H9 (cell line): ENCODE results near the gene MPG. TPM values are rescaled to one million over a fixed set of nuclear protein-coding genes. Genes with fewer than 3 reads are reported as not detected.

Experiments used
- DNase-seq: peaks from one replicate; pipeline ENCODE4 v3.0.0-alpha.2; 2017
- H2AFZ ChIP-seq: one replicate; pipeline ENCODE4 v1.6.1; 2013; ENCODE audit warnings: mild to moderate bottlenecking, low read length, control low read depth, moderate library complexity
- H2AK5ac ChIP-seq: 2 replicates; pipeline ENCODE4 v1.6.1; 2013; ENCODE audit warnings: low read length, control low read depth, mixed read lengths; ENCODE audit not compliant: insufficient read length
- H2BK120ac ChIP-seq: one replicate; pipeline ENCODE4 v1.6.1; 2013; ENCODE audit warnings: low read depth, mild to moderate bottlenecking, low read length, control low read depth, inconsistent platforms; ENCODE audit not compliant: poor library complexity, severe bottlenecking
- H2BK12ac ChIP-seq: 2 replicates; pipeline ENCODE4 v1.6.1; 2013; ENCODE audit warnings: low read length, control low read depth, mixed read lengths, low read depth; ENCODE audit not compliant: insufficient read length
- H2BK15ac ChIP-seq: 2 replicates; pipeline ENCODE4 v1.6.1; 2013; ENCODE audit warnings: low read depth, low read length, control low read depth
- H2BK20ac ChIP-seq: one replicate; pipeline ENCODE4 v1.6.1; 2013; ENCODE audit warnings: low read depth, mild to moderate bottlenecking, low read length, control low read depth, inconsistent platforms; ENCODE audit not compliant: poor library complexity, severe bottlenecking
- H2BK5ac ChIP-seq: 2 replicates; pipeline ENCODE4 v1.6.1; 2013; ENCODE audit warnings: low read length, control low read depth, mixed read lengths; ENCODE audit not compliant: insufficient read length
- H3K14ac ChIP-seq: 2 replicates; pipeline ENCODE4 v1.6.1; 2013; ENCODE audit warnings: low read length, control low read depth; ENCODE audit not compliant: insufficient read depth
- H3K18ac ChIP-seq: 2 replicates; pipeline ENCODE4 v1.6.1; 2013; ENCODE audit warnings: low read depth, mild to moderate bottlenecking, mixed read lengths, low read length, control low read depth; ENCODE audit not compliant: insufficient read length
- H3K23ac ChIP-seq: 2 replicates; pipeline ENCODE4 v1.6.1; 2013; ENCODE audit warnings: low read length, control low read depth, mixed read lengths, low read depth; ENCODE audit not compliant: insufficient read length
- H3K23me2 ChIP-seq: 2 replicates; pipeline ENCODE4 v1.6.1; 2013; ENCODE audit warnings: low read depth, mild to moderate bottlenecking, mixed read lengths, low read length, control low read depth; ENCODE audit not compliant: insufficient read length, poor library complexity, severe bottlenecking
- H3K27ac ChIP-seq: 2 replicates; pipeline ENCODE4 v1.5.1; 2013; ENCODE audit warnings: low read length, control low read depth, mixed read lengths, low read depth; ENCODE audit not compliant: insufficient read length
- H3K27me3 ChIP-seq: 2 replicates; pipeline ENCODE4 v1.6.1; 2013; ENCODE audit warnings: low read length, control low read depth, inconsistent platforms; ENCODE audit not compliant: insufficient read depth
- H3K4ac ChIP-seq: 2 replicates; pipeline ENCODE4 v1.6.1; 2013; ENCODE audit warnings: low read depth, mild to moderate bottlenecking, control low read depth, inconsistent platforms, low read length, moderate library complexity
- H3K4me1 ChIP-seq: 2 replicates; pipeline ENCODE4 v1.6.1; 2013; ENCODE audit warnings: low read length, control low read depth, inconsistent platforms; ENCODE audit not compliant: insufficient read depth
- H3K4me2 ChIP-seq: 2 replicates; pipeline ENCODE4 v1.6.1; 2013; ENCODE audit warnings: low read length, control low read depth, mixed read lengths; ENCODE audit not compliant: insufficient read length, insufficient read depth
- H3K56ac ChIP-seq: 2 replicates; pipeline ENCODE4 v1.6.1; 2013; ENCODE audit warnings: low read depth, mild to moderate bottlenecking, mixed read lengths, low read length, control low read depth; ENCODE audit not compliant: insufficient read length
- H3K79me1 ChIP-seq: 2 replicates; pipeline ENCODE4 v1.6.1; 2013; ENCODE audit warnings: low read depth, mild to moderate bottlenecking, moderate library complexity, low read length, control low read depth, inconsistent platforms; ENCODE audit not compliant: insufficient read depth, poor library complexity, severe bottlenecking
- H3K79me2 ChIP-seq: 2 replicates; pipeline ENCODE4 v1.6.1; 2013; ENCODE audit warnings: low read length, control low read depth, inconsistent platforms; ENCODE audit not compliant: insufficient read depth
- H3K9ac ChIP-seq: 2 replicates; pipeline ENCODE4 v1.6.1; 2013; ENCODE audit warnings: low read length, control low read depth, mixed read lengths; ENCODE audit not compliant: insufficient read length; ENCODE audit errors: extremely low read depth
- H3K9me3 ChIP-seq: one replicate; pipeline ENCODE4 v1.6.1; 2013; ENCODE audit warnings: low read depth, low read length, inconsistent platforms; ENCODE audit not compliant: control insufficient read depth
- H3T11ph ChIP-seq: one replicate; pipeline ENCODE4 v1.6.1; 2013; ENCODE audit warnings: mild to moderate bottlenecking, low read length, control low read depth, inconsistent platforms
- H4K20me1 ChIP-seq: one replicate; pipeline ENCODE4 v1.6.1; 2013; ENCODE audit not compliant: control insufficient read depth, insufficient read length, insufficient read depth
- H4K5ac ChIP-seq: 2 replicates; pipeline ENCODE4 v1.6.1; 2013; ENCODE audit warnings: low read depth, mild to moderate bottlenecking, mixed read lengths, low read length, control low read depth; ENCODE audit not compliant: insufficient read length
- H4K8ac ChIP-seq: replicated peaks from 2 replicates; pipeline ENCODE4 v1.6.1; 2013; ENCODE audit warnings: low read length, control low read depth, mixed read lengths, low read depth; ENCODE audit not compliant: insufficient read length
- H4K91ac ChIP-seq: 2 replicates; pipeline ENCODE4 v1.6.1; 2013; ENCODE audit warnings: low read depth, mild to moderate bottlenecking, moderate library complexity, mixed read lengths, low read length, control low read depth; ENCODE audit not compliant: insufficient read length
- H3K27ac Mint-ChIP-seq, 3 experiments: 2 replicates in 2 of 3; 3 replicates in 1 of 3; pipeline ENCODE4 v1.8.0; 2020 to 2021; ENCODE audit warnings: mixed read lengths in 3 of 3, mild to moderate bottlenecking in 1 of 3, moderate library complexity in 1 of 3
- H3K27me3 Mint-ChIP-seq: 2 replicates; pipeline ENCODE4 v1.8.0; 2021; ENCODE audit warnings: low read depth, mild to moderate bottlenecking, moderate library complexity, mixed read lengths
- H3K36me3 Mint-ChIP-seq, 3 experiments: 2 replicates in 2 of 3; 3 replicates in 1 of 3; pipeline ENCODE4 v1.8.0; 2020 to 2021; ENCODE audit warnings: low read depth in 3 of 3, mixed read lengths in 3 of 3; ENCODE audit not compliant: insufficient read depth in 1 of 3
- H3K4me1 Mint-ChIP-seq, 2 experiments: 2 replicates each; pipeline ENCODE4 v1.8.0; 2020; ENCODE audit warnings: mixed read lengths in 2 of 2
- H3K4me3 Mint-ChIP-seq, 2 experiments: 2 replicates in 1 of 2; 3 replicates in 1 of 2; pipeline ENCODE4 v1.8.0; 2020 to 2021; ENCODE audit warnings: mild to moderate bottlenecking in 2 of 2, mixed read lengths in 2 of 2, moderate library complexity in 1 of 2
- H3K9me3 Mint-ChIP-seq, 2 experiments: 2 replicates in 1 of 2; 3 replicates in 1 of 2; pipeline ENCODE4 v1.8.0; 2020; ENCODE audit warnings: mild to moderate bottlenecking in 2 of 2, mixed read lengths in 2 of 2, moderate library complexity in 1 of 2
- CTCF ChIP-seq: fragments of 200-600 bp; sonication (generic); conservative IDR thresholded peaks from 3 replicates; pipeline ENCODE4 v1.8.0; 2021; ENCODE audit warnings: antibody characterized with exemption, mild to moderate bottlenecking
- WGBS: extraction: QIAGEN DNeasy Blood & Tissue Kit; methylation state at CpG from one replicate; pipeline ENCODE4 v1.1.7; 2013; ENCODE audit warnings: missing lambda C conversion rate, low lambda C conversion rate, mixed read lengths; ENCODE audit not compliant: insufficient read length; ENCODE audit errors: extremely low coverage; 5-methylcytosine and 5-hydroxymethylcytosine counted together
- total RNA-seq: library from RNA; stranded (reverse); gene quantifications from 2 replicates; pipeline ENCODE4 v1.2.1, GENCODE V29; 2021

The MPG gene
- total RNA-seq, 1 experiment from 2014 or later: 39.1 TPM

- no peak for DNase-seq
- Mint-ChIP-seq H3K27me3 (no peaks in the 10 kb centered on the region), H3K4me1 (no peaks in the 10 kb centered on the region), H3K4me3 (no peak overlapping the region), H3K27ac (no peak overlapping the region), H3K36me3 (peaks cover 0 to 15% (median 15%) of the 10 kb centered on the region in 3 experiments; a peak in 5 of 7 replicates), H3K9me3 (no peaks in the 10 kb centered on the region)
- H3K79me2 ChIP-seq: no peaks in the 10 kb centered on the region
- no peak overlapping the region for H2BK5ac ChIP-seq
- H2AK5ac ChIP-seq: no peak overlapping the region
- H3K4me1 ChIP-seq: no peaks in the 10 kb centered on the region
- no peak overlapping the region for H3K4ac ChIP-seq
- no peak overlapping the region for H3K18ac ChIP-seq
- no peak overlapping the region for H3K14ac ChIP-seq
- H4K91ac ChIP-seq: no peak overlapping the region
- H3K4me2 ChIP-seq: no peak overlapping the region
- H3K27me3 ChIP-seq: no peaks in the 10 kb centered on the region
- H3K27ac ChIP-seq: no peak overlapping the region
- whole genome bisulfite sequencing: no CpG with 5 or more reads among the region's 3 CpGs
- no peak overlapping the region for H2BK120ac ChIP-seq
- no peak overlapping the region for H4K8ac ChIP-seq
- no peak overlapping the region for H3T11ph ChIP-seq
- H3K56ac ChIP-seq: no peak overlapping the region
- no peak overlapping the region for H2BK12ac ChIP-seq
- H3K9ac ChIP-seq: no peak overlapping the region
- H3K9me3 ChIP-seq: no peaks in the 10 kb centered on the region
- no peak overlapping the region for H2BK15ac ChIP-seq
- no peak overlapping the region for H2BK20ac ChIP-seq
- H4K5ac ChIP-seq: no peak overlapping the region
- H3K79me1 ChIP-seq: no peaks in the 10 kb centered on the region
- H4K20me1 ChIP-seq: no peaks in the 10 kb centered on the region
- H3K23me2 ChIP-seq: no peaks in the 10 kb centered on the region
- no peak overlapping the region for H3K23ac ChIP-seq
- H2AFZ ChIP-seq: no peak overlapping the region
- TF ChIP-seq CTCF: no peak
Measured at GRCh38 chr16:119835-120491, 41.9 kb downstream of the MPG start.
